Right cardiac atrium (tissue), 5 donors: ENCODE measurements around the gene ART4. TPM values are rescaled to one million over a fixed set of nuclear protein-coding genes. Genes with fewer than 3 reads are reported as not detected.

Source experiments
- ATAC-seq, 2 donors: fragments of 200-7000 bp; cut with Tn5 transposase; one replicate each; pipeline versions ENCODE4 v1.8.0 to v1.9.1; 2020; ENCODE audit warnings: moderate library complexity in 2 of 2, mild to moderate bottlenecking in 1 of 2
- DNase-seq, 3 donors: peaks; one replicate each; pipeline ENCODE4 v3.0.0-alpha.2; 2020
- H3K27ac ChIP-seq: one replicate; pipeline ENCODE4 v1.5.1; 2013; ENCODE audit warnings: mild to moderate bottlenecking, low read length, control low read depth, moderate library complexity
- H3K27me3 ChIP-seq: one replicate; pipeline ENCODE4 v1.6.1; 2013; ENCODE audit not compliant: control insufficient read depth, insufficient read depth
- H3K4me1 ChIP-seq: one replicate; pipeline ENCODE4 v1.6.1; 2013; ENCODE audit warnings: low read length; ENCODE audit not compliant: control insufficient read depth, insufficient read depth
- H3K4me3 ChIP-seq: one replicate; pipeline ENCODE4 v1.5.1; 2013; ENCODE audit warnings: low read length, control low read depth
- H3K9me3 ChIP-seq: one replicate; pipeline ENCODE4 v1.6.1; 2013; ENCODE audit warnings: low read length; ENCODE audit not compliant: control insufficient read depth
- WGBS: extraction: QIAGEN DNeasy Blood & Tissue Kit; methylation state at CpG from one replicate; pipeline ENCODE4 v1.1.7; 2013; 5-methylcytosine and 5-hydroxymethylcytosine counted together
- intact Hi-C, 4 donors: fragments of 100-400 bp; cut with DNase I; formaldehyde crosslinking; loops; one replicate each; pipeline versions ENCODE4 v1.11.0 to v1.14.0; 2022 to 2023
- polyA plus RNA-seq: library from polyadenylated mRNA; stranded (reverse); fragments of 200-250 nt; gene quantifications from one replicate; pipeline ENCODE4 v1.2.3, GENCODE V29; 2013
- total RNA-seq, 4 donors: library from RNA; stranded (reverse); fragmentation: NEBNext Ultra II Directional; extraction: Animal tissue kit (Norgen Biotek cat#: 25700); gene quantifications; one replicate each; pipeline ENCODE4 v1.2.1, GENCODE V29; 2021
- donor health status: healthy with polysubstance abuse.
- donor health status: DM: no; HTN: yes; CAD: no.
- donor health status: DM: no; HTN: no; CAD: no.
- donor health status: DM: no; HTN: yes; CAD: no; lungs with severe emphysema.
- donor health status: DM: yes; HTN: yes; CAD: no.

Gene ART4
- total and polyA plus RNA-seq, 5 donors = 6.8 to 13.2 (median 9.9) TPM

- intact Hi-C loops = no loop called here
- H3K9me3 ChIP-seq = no peaks in the 10 kb centered on the region
- DNase-seq = no peak
- H3K27me3 ChIP-seq = no peaks in the 10 kb centered on the region
- H3K4me3 ChIP-seq = peak overlapping the region; percentile 33
- 92% methylated on average over 1 of the region's 1 CpG for WGBS
- ATAC-seq = no peak
- peaks cover 11% of the 10 kb centered on the region for H3K4me1 ChIP-seq
- H3K27ac ChIP-seq = no peak overlapping the region
These were observed 4.1 kb downstream of the ART4 start for GRCh38 chr12:14839262-14839661.

- DNase-seq (no peak), ATAC-seq (peak; percentile 79 to 88)
- no peaks in the 10 kb centered on the region for H3K27me3 ChIP-seq
- WGBS = 69% methylated on average over 7 of the region's 7 CpGs
- intact Hi-C loops = no loop called here
- H3K9me3 ChIP-seq = no peaks in the 10 kb centered on the region
- peak overlapping the region; percentile 15 for H3K4me3 ChIP-seq
- peak overlapping the region; percentile 39 for H3K27ac ChIP-seq
- H3K4me1 ChIP-seq = peaks cover 9% of the 10 kb centered on the region
These were observed 6.8 kb downstream of the ART4 start for GRCh38 chr12:14836336-14837210.

- Histone ChIP-seq H3K9me3 (no peaks in the 10 kb centered on the region), H3K27ac (no peak overlapping the region), H3K4me3 (no peak overlapping the region), H3K4me1 (peaks cover 3% of the 10 kb centered on the region), H3K27me3 (no peaks in the 10 kb centered on the region)
- DNase-seq (no peak), ATAC-seq (no peak)
- intact Hi-C loops = no loop called here
These were observed 8.8 kb downstream of the ART4 start for GRCh38 chr12:14834509-14834908.

- 18% methylated on average over 1 of the region's 1 CpG for WGBS
- intact Hi-C loops = no loop called here
- no peak for DNase-seq
- ATAC-seq = peak in 1 of 2 donors; percentile 42
- H3K27ac ChIP-seq = no peak overlapping the region
- H3K4me3 ChIP-seq = no peak overlapping the region
- peaks cover 3% of the 10 kb centered on the region for H3K4me1 ChIP-seq
- H3K27me3 ChIP-seq = no peaks in the 10 kb centered on the region
- H3K9me3 ChIP-seq = no peaks in the 10 kb centered on the region
These were observed 9.4 kb downstream of the ART4 start for GRCh38 chr12:14833952-14834351.

GRCh38 chr12:14833336-14833735 is 10.0 kb downstream of the ART4 start:
- no peak overlapping the region for H3K4me3 ChIP-seq
- intact Hi-C loops = no loop called here
- no peaks in the 10 kb centered on the region for H3K27me3 ChIP-seq
- H3K4me1 ChIP-seq = peaks cover 3% of the 10 kb centered on the region
- H3K9me3 ChIP-seq = no peaks in the 10 kb centered on the region
- WGBS = 89% methylated on average over 3 of the region's 3 CpGs
- DNase-seq = no peak
- H3K27ac ChIP-seq = no peak overlapping the region
- ATAC-seq = no peak

GRCh38 chr12:14828892-14829291 is 14.4 kb downstream of the ART4 start:
- peak in 1 of 2 donors; percentile 59 for ATAC-seq
- H3K27ac ChIP-seq = no peak overlapping the region
- intact Hi-C loops = no loop called here
- H3K27me3 ChIP-seq = no peaks in the 10 kb centered on the region
- no peaks in the 10 kb centered on the region for H3K9me3 ChIP-seq
- H3K4me1 ChIP-seq = no peaks in the 10 kb centered on the region
- DNase-seq = no peak
- H3K4me3 ChIP-seq = no peak overlapping the region

- intact Hi-C loops = no loop called here
- no peaks in the 10 kb centered on the region for H3K9me3 ChIP-seq
- WGBS = 90% methylated on average over 2 of the region's 2 CpGs
- no peaks in the 10 kb centered on the region for H3K4me1 ChIP-seq
- H3K27ac ChIP-seq = no peak overlapping the region
- H3K4me3 ChIP-seq = no peak overlapping the region
- ATAC-seq (no peak), DNase-seq (no peak)
- H3K27me3 ChIP-seq = no peaks in the 10 kb centered on the region
These were observed 16.3 kb downstream of the ART4 start for GRCh38 chr12:14827043-14827442.

- ATAC-seq = no peak
- intact Hi-C loops = no loop called here
- Histone ChIP-seq H3K4me1 (no peaks in the 10 kb centered on the region), H3K27ac (peak overlapping the region; percentile 75), H3K9me3 (no peaks in the 10 kb centered on the region), H3K27me3 (no peaks in the 10 kb centered on the region), H3K4me3 (no peak overlapping the region)
- no peak for DNase-seq
- WGBS = 49% methylated on average over 5 of the region's 5 CpGs
These were observed 16.8 kb downstream of the ART4 start for GRCh38 chr12:14826491-14826890.

- Histone ChIP-seq H3K27ac (no peak overlapping the region), H3K27me3 (no peaks in the 10 kb centered on the region), H3K4me1 (no peaks in the 10 kb centered on the region), H3K9me3 (no peaks in the 10 kb centered on the region), H3K4me3 (no peak overlapping the region)
- ATAC-seq (no peak), DNase-seq (no peak)
- intact Hi-C loops = no loop called here
These were observed 18.1 kb downstream of the ART4 start for GRCh38 chr12:14825256-14825655.

GRCh38 chr12:14824012-14824634 is 19.2 kb downstream of the ART4 start:
- DNase-seq (no peak), ATAC-seq (no peak)
- Histone ChIP-seq H3K4me3 (no peak overlapping the region), H3K9me3 (no peaks in the 10 kb centered on the region), H3K27ac (no peak overlapping the region), H3K27me3 (no peaks in the 10 kb centered on the region), H3K4me1 (no peaks in the 10 kb centered on the region)
- WGBS = 83% methylated on average over 1 of the region's 1 CpG
- intact Hi-C loops = no loop called here

GRCh38 chr12:14814014-14814413 is 29.3 kb downstream of the ART4 start, which contains the start of gene SMCO3:
Gene SMCO3 (minus strand): TSS chr12:14814182. CDS start chr12:14806680, 7,502 bp downstream.
- 76% methylated on average over 3 of the region's 3 CpGs for WGBS
- Histone ChIP-seq H3K27me3 (no peaks in the 10 kb centered on the region), H3K4me1 (no peaks in the 10 kb centered on the region), H3K27ac (no peak within 1 kb of the TSS), H3K9me3 (no peaks in the 10 kb centered on the region), H3K4me3 (no peak within 1 kb of the TSS)
- intact Hi-C loops = no loop called here
- DNase-seq (no peak), ATAC-seq (no peak)
